GM19372 (cell line): Measurements from ENCODE around the gene HOMER2.
"Not testable (repeated sequence)": the region's sequence is repeated elsewhere in the genome, so short reads cannot be mapped to it uniquely, and the experiment has no call there.

Source experiments
- ATAC-seq: cut with Tn5 transposase; IDR thresholded peaks from one replicate; pipeline ENCODE4 v1.9.1; 2021; ENCODE audit warnings: mild to moderate bottlenecking, low read depth, moderate library complexity; ENCODE audit not compliant: unreplicated experiment

Gene HOMER2

DNA sequence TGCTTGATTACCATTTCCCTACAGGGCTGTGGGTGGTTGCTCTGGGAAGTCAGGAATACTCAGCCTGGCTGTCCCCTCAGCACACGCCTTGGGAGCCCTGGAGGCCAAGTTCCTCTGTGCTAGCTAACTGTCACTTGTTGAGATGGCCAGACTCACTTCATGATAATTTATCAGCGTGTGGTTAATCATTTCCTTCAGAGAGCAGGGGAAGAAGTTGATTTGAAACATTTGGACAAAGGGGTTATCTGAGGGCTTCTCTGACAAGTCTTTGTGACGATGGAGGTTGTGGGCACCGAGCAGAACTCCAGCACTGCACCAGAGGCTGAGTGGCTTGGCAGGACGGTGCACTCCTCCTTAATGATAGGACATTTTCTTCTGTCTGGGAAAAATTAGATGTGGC, 81.2 kb downstream of the HOMER2 start:
- no peak for ATAC-seq

DNA sequence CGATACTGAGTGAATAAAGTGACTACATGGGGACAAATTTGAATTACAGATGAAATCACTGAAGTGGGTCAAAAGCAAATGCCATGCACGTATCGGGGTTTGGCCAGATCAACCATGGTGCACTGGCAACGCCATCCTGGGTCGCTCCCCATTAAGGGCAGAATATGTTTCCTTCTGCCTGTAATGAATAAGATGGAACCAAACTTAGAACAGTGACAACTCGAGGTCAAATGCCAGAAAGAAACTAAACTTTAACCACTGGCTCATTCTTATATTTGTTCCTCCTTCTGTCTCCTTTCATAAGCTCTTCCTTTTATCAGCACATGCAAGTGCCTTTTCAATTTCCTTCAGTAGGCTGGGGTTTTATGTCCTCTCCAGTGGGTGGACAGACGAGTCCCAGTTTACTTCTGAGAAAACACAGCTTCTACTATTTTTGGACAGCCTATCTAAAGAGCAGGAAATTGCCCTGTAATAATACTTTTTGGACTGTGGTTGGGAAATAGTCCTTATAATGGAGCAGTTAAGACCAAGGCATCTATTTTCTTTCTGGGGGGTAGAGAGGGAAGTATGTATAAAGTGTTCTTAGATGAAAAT, 81.7 kb downstream of the HOMER2 start:
- no peak for ATAC-seq

DNA sequence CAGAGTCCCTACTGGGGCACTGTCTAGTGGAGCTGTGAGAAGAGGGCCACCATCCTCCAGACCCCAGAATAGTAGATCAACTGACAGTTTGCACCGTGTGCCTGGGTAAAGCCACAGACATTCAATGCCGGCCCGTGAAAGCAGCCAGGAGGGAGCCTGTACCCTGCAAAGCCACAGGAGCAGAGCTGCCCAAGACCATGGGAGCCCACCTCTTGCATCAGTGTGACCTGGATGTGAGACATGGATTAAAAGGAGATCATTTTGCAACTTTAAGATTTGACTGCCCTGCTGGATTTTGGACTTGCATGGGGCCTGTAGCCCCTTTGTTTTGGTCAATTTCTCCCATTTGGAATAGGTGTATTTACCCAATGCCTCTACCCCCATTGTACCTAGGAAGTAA, 86.5 kb downstream of the HOMER2 start:
- not testable (repeated sequence) for ATAC-seq

- not testable (repeated sequence) for ATAC-seq
These were observed 86.9 kb downstream of the HOMER2 start for GRCh38 chr15:82865581-82865980.

DNA sequence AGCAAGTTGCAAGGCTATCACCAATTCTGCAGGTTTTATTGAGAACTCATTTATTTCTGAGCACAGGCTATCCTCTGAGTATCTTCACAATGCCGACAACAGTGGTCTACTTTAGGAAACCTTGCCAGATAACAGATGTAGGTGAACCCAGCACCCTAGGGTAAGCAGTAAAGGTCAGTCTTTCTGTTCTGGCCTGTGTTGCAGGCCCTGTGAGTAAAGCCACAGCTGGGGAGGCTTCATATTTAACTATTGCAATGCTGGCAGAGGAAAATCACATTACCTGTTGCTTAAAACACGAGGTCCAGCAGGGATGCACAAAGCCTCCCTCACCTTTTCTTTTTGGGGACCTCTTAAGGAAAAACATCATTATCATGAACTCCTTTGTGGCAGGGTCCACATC, 87.6 kb downstream of the HOMER2 start:
- no peak for ATAC-seq

DNA sequence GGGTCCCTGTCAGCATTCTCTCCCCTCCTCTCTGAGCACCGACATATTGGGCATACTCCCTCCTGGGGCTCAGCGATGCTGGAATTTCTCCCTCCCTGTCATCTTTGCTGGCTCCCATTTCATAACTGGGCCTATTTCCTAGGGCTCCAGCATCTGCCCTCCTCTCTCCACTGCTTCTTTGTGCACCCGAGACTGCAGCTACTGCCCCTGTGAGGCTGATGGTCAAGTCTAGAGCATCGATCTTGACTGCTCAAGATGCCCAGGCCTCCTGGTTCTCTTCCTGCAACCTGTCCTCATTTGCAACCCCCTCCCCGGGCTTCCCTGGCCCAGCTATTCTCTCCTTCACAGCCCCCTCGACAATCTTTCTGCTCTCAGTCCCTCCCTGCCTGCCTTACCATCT, 89.6 kb downstream of the HOMER2 start:
- ATAC-seq, result no peak

GRCh38 chr15:82858932-82859331, 93.6 kb downstream of the HOMER2 start:
- no peak for ATAC-seq

GRCh38 chr15:82856397-82857170, 95.9 kb downstream of the HOMER2 start:
- ATAC-seq, result no peak

DNA sequence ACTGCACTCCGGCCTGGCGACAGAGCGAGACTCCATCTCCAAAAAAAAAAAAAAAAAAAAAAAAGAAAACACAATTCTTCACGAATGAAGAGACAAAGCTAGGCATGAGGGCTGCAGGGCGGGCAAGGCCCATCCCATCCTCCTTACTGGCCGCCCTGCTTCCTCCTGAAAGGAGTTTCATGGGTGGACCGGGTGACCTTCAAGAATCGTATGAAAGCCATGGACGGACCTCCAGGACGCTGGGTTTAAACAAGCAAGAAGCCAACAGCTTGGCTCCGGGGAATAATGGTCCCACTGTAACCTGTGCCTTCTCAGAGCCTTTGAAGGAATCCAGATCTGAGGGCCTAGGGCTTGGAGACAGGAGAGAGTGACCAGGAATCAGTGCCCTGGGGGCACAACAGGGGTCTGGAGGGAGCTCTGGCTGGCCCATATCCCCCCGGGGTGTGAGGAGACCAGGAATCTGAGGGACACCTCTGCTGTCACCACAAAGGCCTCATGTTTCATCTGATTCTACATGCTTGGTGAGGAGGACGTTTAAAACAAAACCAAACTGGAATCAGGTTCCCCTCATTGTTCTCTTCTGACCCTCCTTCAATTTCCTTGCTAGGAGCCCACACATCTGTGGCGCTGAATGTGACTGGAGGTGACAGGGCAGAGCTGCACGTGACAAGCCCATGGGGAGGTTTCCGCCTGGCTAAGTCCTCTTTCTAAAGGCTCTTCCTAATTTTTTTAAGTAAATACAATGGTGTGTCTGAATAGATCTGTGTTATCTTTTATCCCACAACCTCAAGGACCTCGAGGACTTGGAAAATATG, 97.0 kb downstream of the HOMER2 start:
- ATAC-seq, result no peak

- no peak for ATAC-seq
These were observed 98.0 kb downstream of the HOMER2 start for GRCh38 chr15:82854554-82854953.

DNA sequence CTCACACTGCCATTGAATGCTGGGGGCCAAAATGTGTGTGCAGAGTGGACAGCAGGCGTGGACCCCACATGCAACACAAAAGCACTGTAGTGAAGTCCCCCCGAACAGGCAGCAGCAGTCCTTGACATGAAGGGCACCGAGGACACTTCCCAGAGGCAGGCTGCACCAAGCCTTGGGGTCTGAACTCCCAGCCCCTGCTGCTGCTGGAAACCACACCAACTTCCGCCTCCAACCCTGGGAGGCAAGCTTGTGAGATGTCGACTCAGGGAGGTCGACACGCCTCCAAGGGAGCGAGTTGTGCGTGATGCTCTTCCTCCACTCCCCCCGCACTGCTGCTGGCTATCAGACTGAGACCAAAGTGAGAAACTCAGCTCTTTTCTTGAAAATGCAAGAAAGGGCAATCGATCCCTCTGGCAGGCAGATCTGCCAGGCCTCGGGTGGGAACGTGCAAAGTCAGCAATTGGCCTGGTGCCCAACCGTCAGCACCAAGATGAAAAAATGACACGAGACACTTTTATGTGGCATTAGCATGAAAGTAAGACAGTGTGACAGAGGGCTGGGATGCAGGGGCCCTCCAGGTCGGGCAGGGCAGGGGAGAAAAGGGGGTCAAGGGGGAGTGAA, 99.5 kb downstream of the HOMER2 start:
- no peak for ATAC-seq

DNA sequence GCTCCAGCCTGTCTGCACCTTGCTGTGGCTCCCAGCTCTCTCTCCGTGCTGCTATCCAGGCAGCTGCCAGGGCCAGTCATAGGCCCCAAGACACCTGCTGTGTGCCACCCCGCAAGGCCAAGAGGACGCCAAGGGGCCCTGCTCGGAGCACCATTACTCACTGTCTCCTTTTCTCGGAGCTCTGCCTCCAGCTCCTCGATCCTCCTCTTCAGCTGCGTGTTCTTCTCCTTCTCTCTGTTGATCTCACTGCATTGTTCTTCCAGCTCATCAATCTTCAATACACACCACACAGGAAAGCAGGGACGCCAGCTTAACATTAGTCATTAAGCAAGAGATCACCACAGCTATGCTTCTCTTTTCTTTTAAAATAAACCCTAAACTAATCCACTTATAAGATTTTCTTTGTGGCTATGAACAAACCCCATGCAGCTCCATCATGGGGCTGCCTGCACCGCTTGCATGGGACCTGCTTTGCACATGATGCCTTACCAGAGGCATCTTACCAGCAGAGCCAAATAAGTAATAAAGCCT, 100.5 kb downstream of the HOMER2 start:
- ATAC-seq, result no peak

DNA sequence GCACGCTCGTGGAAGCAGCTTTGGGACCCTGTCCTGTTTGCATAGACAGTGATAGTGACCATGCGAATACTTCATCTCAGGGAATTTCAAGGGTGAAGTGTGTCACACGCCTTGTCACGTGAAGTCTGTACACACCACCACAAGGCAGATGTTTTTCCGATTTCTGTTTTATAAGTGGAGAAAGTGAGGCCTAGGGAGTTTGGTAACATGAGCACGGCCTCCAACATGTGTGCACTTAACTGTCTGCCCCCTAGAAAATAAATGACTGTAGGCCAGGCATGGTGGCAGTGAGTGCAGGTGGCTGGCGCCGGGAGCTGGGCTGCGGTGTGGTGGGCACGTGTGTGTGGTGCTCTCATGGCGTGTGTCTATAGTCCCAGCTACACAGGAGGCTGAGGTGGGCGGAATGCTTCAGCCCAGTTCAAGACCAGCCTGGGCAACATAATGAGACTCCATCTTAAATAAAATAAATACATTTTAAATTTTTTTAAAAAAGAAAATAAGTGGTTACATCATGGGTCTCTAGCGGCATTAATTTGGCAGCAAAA, 101.1 kb downstream of the HOMER2 start:
- ATAC-seq, result no peak

- no peak for ATAC-seq
These were observed 101.8 kb downstream of the HOMER2 start for GRCh38 chr15:82850731-82851130.

GRCh38 chr15:82849556-82850512, 102.7 kb downstream of the HOMER2 start:
- peak; percentile 52 for ATAC-seq

DNA sequence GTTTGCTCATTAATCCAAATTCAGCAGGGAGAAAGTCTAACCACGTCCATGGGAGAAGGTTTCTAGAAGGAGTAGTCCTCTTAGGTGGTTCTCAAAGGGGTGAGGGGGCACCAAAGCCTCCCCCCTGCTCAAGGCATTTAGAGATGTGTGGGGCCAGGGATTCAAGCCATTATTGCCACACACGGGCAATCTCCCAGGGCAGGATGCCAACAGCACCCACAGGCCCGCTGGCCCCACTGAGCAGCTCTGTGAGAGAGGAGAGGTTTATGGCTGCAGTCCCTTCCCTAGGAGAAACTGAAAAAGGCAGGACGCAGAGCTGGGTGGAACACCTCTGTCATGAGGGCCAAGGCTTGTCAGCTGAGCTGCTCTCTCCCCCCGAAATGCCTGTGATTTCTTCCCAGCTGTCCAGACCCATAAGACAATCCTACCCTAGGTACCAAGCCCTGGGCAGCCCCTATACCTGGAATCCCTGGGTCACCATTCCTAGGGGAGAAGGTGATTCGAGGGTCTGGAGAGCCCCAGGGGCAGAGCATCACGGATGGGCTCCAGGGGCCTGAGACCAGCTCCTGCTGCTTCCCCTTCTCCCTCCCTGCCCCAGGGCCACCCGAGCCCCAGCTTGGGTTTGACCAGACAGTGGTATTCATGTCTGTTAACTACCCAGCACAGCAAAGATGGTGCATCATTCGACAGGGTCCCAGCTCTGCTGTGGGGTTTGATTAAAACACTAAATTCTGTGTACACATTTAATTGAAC, 104.1 kb downstream of the HOMER2 start:
- ATAC-seq, result no peak

DNA sequence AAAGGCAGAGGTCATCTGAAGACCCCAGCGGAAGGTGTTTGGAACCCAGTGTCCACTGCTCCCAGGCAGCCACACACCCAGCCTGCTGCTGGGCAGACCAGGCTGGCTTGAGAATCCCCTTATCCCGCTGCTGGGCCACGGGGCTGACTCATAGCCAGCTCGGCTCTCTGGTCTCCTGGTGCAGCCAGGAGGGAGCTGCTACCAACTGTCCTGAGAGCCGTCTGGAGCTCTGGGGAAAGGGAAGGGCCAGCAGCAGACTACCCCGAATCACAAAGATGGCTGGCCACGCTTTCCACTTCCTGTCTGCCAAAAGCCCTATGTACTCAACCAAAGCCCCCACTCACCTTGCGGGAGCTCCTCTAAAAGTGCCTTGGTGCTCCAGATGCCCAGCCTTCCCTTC, 104.8 kb downstream of the HOMER2 start:
- ATAC-seq, result no peak

DNA sequence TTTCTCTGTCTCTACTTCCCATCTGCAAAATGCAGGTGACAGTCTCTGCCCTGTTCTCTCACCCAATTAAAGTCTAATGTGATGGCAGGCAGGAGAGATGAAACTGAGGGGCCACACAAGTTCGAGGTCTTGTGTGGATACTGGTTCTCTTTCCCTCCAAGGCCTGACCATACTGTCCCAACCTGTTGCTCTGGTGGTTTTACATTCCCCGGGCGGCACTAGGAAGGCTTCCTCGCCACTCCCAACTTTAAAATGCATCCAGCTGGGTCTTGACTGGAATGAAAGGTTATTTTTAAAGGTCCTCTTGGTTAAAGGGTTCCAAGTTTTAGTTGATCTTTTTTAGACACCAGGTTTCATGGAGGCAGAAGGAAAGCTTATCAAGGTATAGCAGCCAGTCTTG, 105.9 kb downstream of the HOMER2 start:
- ATAC-seq, result no peak

GRCh38 chr15:82845686-82846085, 106.8 kb downstream of the HOMER2 start:
- ATAC-seq, result no peak
